Measurements from ENCODE around the gene ZNF334.

DNA sequence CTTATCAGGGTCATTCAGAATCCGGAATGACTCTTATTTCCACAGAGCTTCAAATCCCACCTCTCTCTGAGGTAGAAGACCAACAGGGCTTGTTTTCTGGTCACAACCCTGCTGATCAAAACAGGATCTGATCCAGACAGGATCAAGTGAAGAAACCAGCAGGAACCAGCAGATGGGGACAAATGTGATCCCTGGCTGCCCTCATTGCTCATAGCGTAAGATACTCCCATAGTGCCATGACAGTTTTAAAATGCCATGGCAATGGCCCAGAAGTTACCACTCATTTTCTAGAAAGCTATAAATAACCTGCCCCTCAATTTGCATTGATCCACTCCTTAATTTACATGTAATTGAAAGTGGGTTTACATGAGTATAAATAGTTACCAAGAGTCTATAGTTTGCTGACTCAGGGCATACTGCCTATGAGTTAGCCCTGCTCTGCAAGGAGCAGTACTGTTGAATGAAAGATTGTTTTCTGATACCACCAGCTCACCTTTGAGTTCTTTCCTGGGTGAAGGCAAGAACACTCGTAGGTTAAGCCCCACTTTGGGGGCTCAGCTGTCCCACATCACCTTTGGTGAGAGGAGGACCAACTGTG is 6.2 kb upstream of the ZNF334 start:
- TF ChIP-seq CTCF (IDR thresholded peaks at IDR 0.05) (no peak), POLR2A (IDR thresholded peaks at IDR 0.05) (no peak)
